HCT116 (cell line): ENCODE measurements around the gene AGAP5. TPM values are rescaled to one million over a fixed set of nuclear protein-coding genes. Genes with fewer than 3 reads are reported as not detected.

Experiments used
- ATAC-seq: fragments of 200-7000 bp; cut with Tn5 transposase; 2 replicates; pipeline ENCODE4 v1.9.1; 2020; ENCODE audit warnings: mild to moderate bottlenecking, moderate library complexity
- BruUV-seq: library from RNA; stranded (reverse); fragments of 400-500 nt; replicated peaks from 2 replicates; lab custom pipeline; 2021; lab: Mats Ljungman, UMichigan
- CTCF ChIA-PET: fragments of 300-600 bp; sonication (Branson Sonifier 250); formaldehyde crosslinking; loops from one replicate; lab custom pipeline; 2021; ENCODE audit warnings: antibody characterized with exemption; lab: Charles Lee
- POLR2A ChIA-PET: fragments of 300-600, 350-600 bp; sonication (Branson Sonifier 250); formaldehyde crosslinking; loops from one replicate; lab custom pipeline; 2021; ENCODE audit warnings: antibody characterized with exemption; lab: Charles Lee
- RAD21 ChIA-PET, 2 experiments: fragments of 300-600 bp; sonication (Branson Sonifier 250); formaldehyde crosslinking; loops; one replicate each; lab custom pipeline; 2023; ENCODE audit warnings: low total read pairs in 2 of 2; ENCODE audit not compliant: uncharacterized antibody in 2 of 2, unreplicated experiment in 2 of 2, low non-redundant PET in 1 of 2; lab: Charles Lee
- DNase-seq: peaks from one replicate; pipeline ENCODE4 v3.0.0-alpha.2; 2010; ENCODE audit warnings: low read depth, low spot score
- H2AFZ ChIP-seq: fragments of 200-600 bp; shearing (Covaris generic), sonication (generic); 2 replicates; pipeline ENCODE4 v1.6.1; 2017; ENCODE audit warnings: low read depth, mixed run types, mixed read lengths, antibody characterized with exemption, low read length; ENCODE audit not compliant: poor library complexity, severe bottlenecking
- H3K27ac ChIP-seq: 2 replicates; pipeline ENCODE4 v1.5.1; 2012; ENCODE audit warnings: low read depth, low read length
- H3K27me3 ChIP-seq: fragments of 200-600 bp; sonication (generic); 2 replicates; pipeline ENCODE4 v1.6.1; 2016; ENCODE audit warnings: mixed run types, low read length, mixed read lengths; ENCODE audit not compliant: insufficient read depth
- H3K36me3 ChIP-seq, 2 experiments: fragments of 200-500 bp in 1 of 2; fragments of 200-600 bp in 1 of 2; sonication (Bioruptor generic) in 1 of 2; sonication (generic) in 1 of 2; 2 replicates each; pipeline versions ENCODE4 v1.5.1 to v1.6.1; 2014 to 2016; ENCODE audit warnings: low read length in 2 of 2, inconsistent platforms in 1 of 2, mixed read lengths in 1 of 2, mixed run types in 1 of 2; ENCODE audit not compliant: insufficient read depth in 2 of 2, control insufficient read depth in 1 of 2
- H3K4me1 ChIP-seq, 2 experiments: fragments of 200-600 bp in 1 of 2; sonication (generic) in 1 of 2; 2 replicates each; pipeline versions ENCODE4 v1.5.1 to v1.6.1; 2012 to 2017; ENCODE audit warnings: low read length in 2 of 2, inconsistent platforms in 1 of 2, mild to moderate bottlenecking in 1 of 2, mixed read lengths in 1 of 2, mixed run types in 1 of 2, moderate library complexity in 1 of 2; ENCODE audit not compliant: insufficient read depth in 2 of 2, control insufficient read depth in 1 of 2
- H3K4me2 ChIP-seq: fragments of 200-600 bp; sonication (generic); 2 replicates; pipeline ENCODE4 v1.6.1; 2017; ENCODE audit warnings: mixed run types, low read length, mixed read lengths
- H3K4me3 ChIP-seq, 2 experiments: fragments of 200-600 bp in 1 of 2; sonication (generic) in 1 of 2; replicated peaks in 1 of 2; 2 replicates each; pipeline ENCODE4 v1.5.1; 2011 to 2016; ENCODE audit warnings: low read length in 2 of 2, control low read depth in 1 of 2, low read depth in 1 of 2, mild to moderate bottlenecking in 1 of 2, mixed read lengths in 1 of 2, mixed run types in 1 of 2
- H3K79me2 ChIP-seq: fragments of 200-600 bp; sonication (generic); 2 replicates; pipeline ENCODE4 v1.6.1; 2017; ENCODE audit warnings: mild to moderate bottlenecking, mixed run types, low read length, moderate library complexity, mixed read lengths; ENCODE audit not compliant: insufficient read depth
- H3K9ac ChIP-seq: fragments of 200-600 bp; sonication (generic); 2 replicates; pipeline ENCODE4 v1.6.1; 2016; ENCODE audit warnings: low read length, mixed read lengths
- H3K9me2 ChIP-seq: fragments of 200-600 bp; sonication (generic), shearing (Covaris generic); 2 replicates; pipeline ENCODE4 v1.6.1; 2017; ENCODE audit warnings: mixed run types, mild to moderate bottlenecking, moderate library complexity; ENCODE audit not compliant: insufficient read depth
- H3K9me3 ChIP-seq, 2 experiments: fragments of 200-500 bp in 1 of 2; fragments of 200-600 bp in 1 of 2; sonication (Bioruptor generic) in 1 of 2; sonication (generic) in 1 of 2; 2 replicates each; pipeline ENCODE4 v1.6.1; 2014 to 2017; ENCODE audit warnings: low read length in 2 of 2, mixed read lengths in 2 of 2, inconsistent platforms in 1 of 2, low read depth in 1 of 2, mild to moderate bottlenecking in 1 of 2, mixed run types in 1 of 2, moderate library complexity in 1 of 2; ENCODE audit not compliant: control insufficient read depth in 1 of 2, insufficient read depth in 1 of 2
- H4K20me1 ChIP-seq: fragments of 200-600 bp; sonication (generic), shearing (Covaris generic); 2 replicates; pipeline ENCODE4 v1.6.1; 2017; ENCODE audit warnings: mixed run types, mild to moderate bottlenecking, moderate library complexity; ENCODE audit not compliant: insufficient read depth
- ATF3 ChIP-seq: IDR thresholded peaks from 2 replicates; pipeline ENCODE4 v1.6.1; 2012
- EGR1 ChIP-seq: IDR thresholded peaks from 2 replicates; pipeline ENCODE4 v1.6.1; 2012; ENCODE audit warnings: low read depth
- ELF1 ChIP-seq: IDR thresholded peaks from 2 replicates; pipeline ENCODE4 v1.6.1; 2012; ENCODE audit warnings: low read depth, borderline replicate concordance
- FOSL1 ChIP-seq: IDR thresholded peaks from 2 replicates; pipeline ENCODE4 v1.6.1; 2012; ENCODE audit warnings: low read depth
- JUND ChIP-seq: IDR thresholded peaks from 2 replicates; pipeline ENCODE4 v1.6.1; 2012
- MAX ChIP-seq: IDR thresholded peaks from 2 replicates; pipeline ENCODE4 v1.6.1; 2012
- RAD21 ChIP-seq: IDR thresholded peaks from 2 replicates; pipeline ENCODE4 v1.6.1; 2012; ENCODE audit warnings: low read depth, mild to moderate bottlenecking
- REST ChIP-seq: IDR thresholded peaks from 2 replicates; pipeline ENCODE4 v1.6.1; 2012; ENCODE audit warnings: low read depth
- YY1 ChIP-seq: IDR thresholded peaks from 2 replicates; pipeline ENCODE4 v1.6.1; 2011; ENCODE audit warnings: low read length, low read depth, moderate library complexity, mild to moderate bottlenecking; ENCODE audit not compliant: insufficient replicate concordance; ENCODE audit errors: extremely low read depth
- ZBTB33 ChIP-seq: IDR thresholded peaks from 2 replicates; pipeline ENCODE4 v1.6.1; 2011; ENCODE audit warnings: mild to moderate bottlenecking, low read length, moderate library complexity; ENCODE audit not compliant: insufficient replicate concordance; ENCODE audit errors: extremely low read depth
- ZFX ChIP-seq: fragments of 450-650 bp; IDR thresholded peaks from 2 replicates; pipeline ENCODE4 v1.6.1; 2017
- ZNF274 ChIP-seq: fragments of 200-500 bp; sonication (Bioruptor generic); IDR thresholded peaks from 2 replicates; pipeline ENCODE4 v1.6.1; 2014; ENCODE audit warnings: mild to moderate bottlenecking, low read depth, low read length, inconsistent platforms
- intact Hi-C: fragments of 100-400 bp; cut with micrococcal nuclease; formaldehyde crosslinking; loops from 2 replicates; pipeline ENCODE4 v1.10.0; 2022
- total RNA-seq: library from RNA; stranded (reverse); gene quantifications from one replicate; pipeline ENCODE4 v1.2.1, GENCODE V29; 2021; ENCODE audit not compliant: unreplicated experiment

AGAP5 gene
- total RNA-seq, 1 experiment from 2014 or later, result 7.5 TPM

GRCh38 chr10:73641328-73642060 lies 56.4 kb downstream of the AGAP5 start, which contains the start of gene MYOZ1:
MYOZ1 (minus strand) TSS chr10:73641474; CDS start chr10:73640017, 1,457 bp downstream.
- CTCF ChIA-PET, result no interaction called here
- ATAC-seq (no peak), DNase-seq (no peak)
- no peak within 1 kb of the TSS for H3K4me3 ChIP-seq
- H3K36me3 ChIP-seq, result no peaks in the 10 kb centered on the region
- POLR2A ChIA-PET, result no interaction called here
- TF ChIP-seq RAD21 (no peak), ZNF274 (no peak), YY1 (no peak), JUND (no peak)
- RAD21 ChIA-PET, result interaction anchor here in 1 of 2 experiments (1.1 kb wide), 1 partner anchor 112 kb away, joined by 3 read pairs; no protein-coding TSS in a partner anchor
- no peak within 1 kb of the TSS for H3K4me2 ChIP-seq
- no TSS peak for BruUV-seq
- intact Hi-C loops, result loop anchor here (5.0 kb wide), 2 partner anchors 379 to 394 kb away; partner anchors contain the start of gene DNAJC9
- H3K9ac ChIP-seq, result no peak within 1 kb of the TSS
- no peak within 1 kb of the TSS for H3K27ac ChIP-seq
- no peak within 1 kb of the TSS for H2AFZ ChIP-seq
- H3K9me3 ChIP-seq, result no peaks in the 10 kb centered on the region
- 0 out of 4 replicates have a peak, but pooled peaks cover 0 to 4% of the 10 kb centered on the region in 2 experiments for H3K4me1 ChIP-seq
- no peaks in the 10 kb centered on the region for H4K20me1 ChIP-seq
- H3K27me3 ChIP-seq, result no peaks in the 10 kb centered on the region
- H3K79me2 ChIP-seq, result no peaks in the 10 kb centered on the region
- H3K9me2 ChIP-seq, result no peaks in the 10 kb centered on the region

GRCh38 chr10:73639286-73639685 lies 58.6 kb downstream of the AGAP5 start:
- H3K27me3 ChIP-seq, result no peaks in the 10 kb centered on the region

More at GRCh38 chr10:73639286-73639685, 58.6 kb downstream of the AGAP5 start:
- Histone ChIP-seq H3K4me2 (no peak overlapping the region), H3K9me2 (no peaks in the 10 kb centered on the region), H3K36me3 (no peaks in the 10 kb centered on the region), H3K79me2 (no peaks in the 10 kb centered on the region), H2AFZ (no peak overlapping the region)
- CTCF ChIA-PET, result no interaction called here
- no peak for DNase-seq
- TF ChIP-seq JUND (no peak), MAX (no peak), FOSL1 (no peak), EGR1 (no peak), ZNF274 (no peak), ZBTB33 (no peak), REST (no peak), ELF1 (no peak), ZFX (no peak), ATF3 (no peak), RAD21 (no peak)
- TF ChIP-seq, all 23 proteins: peak for 0
- H3K4me1 ChIP-seq, result 0 out of 4 replicates have a peak, but pooled peaks cover 0 to 4% of the 10 kb centered on the region in 2 experiments
- no peak overlapping the region for H3K4me3 ChIP-seq
- H3K9me3 ChIP-seq, result no peaks in the 10 kb centered on the region
- no TSS peak for BruUV-seq
- H3K27ac ChIP-seq, result no peak overlapping the region
- no peak for ATAC-seq
- H3K9ac ChIP-seq, result no peak overlapping the region
- ChIA-PET POLR2A (no interaction called here), RAD21 (no interaction called here)
- intact Hi-C loops, result no loop called here
- H4K20me1 ChIP-seq, result no peaks in the 10 kb centered on the region
